GM21717 (cell line): ENCODE data around the gene MYO1D.
A peak's percentile ranks its signal among the peaks of the same experiment; 100 is the strongest.

ENCODE experiments used
- ATAC-seq: cut with Tn5 transposase; IDR thresholded peaks from one replicate; pipeline ENCODE4 v1.9.1; 2021; ENCODE audit warnings: mild to moderate bottlenecking, moderate library complexity; ENCODE audit not compliant: unreplicated experiment

The MYO1D gene

DNA sequence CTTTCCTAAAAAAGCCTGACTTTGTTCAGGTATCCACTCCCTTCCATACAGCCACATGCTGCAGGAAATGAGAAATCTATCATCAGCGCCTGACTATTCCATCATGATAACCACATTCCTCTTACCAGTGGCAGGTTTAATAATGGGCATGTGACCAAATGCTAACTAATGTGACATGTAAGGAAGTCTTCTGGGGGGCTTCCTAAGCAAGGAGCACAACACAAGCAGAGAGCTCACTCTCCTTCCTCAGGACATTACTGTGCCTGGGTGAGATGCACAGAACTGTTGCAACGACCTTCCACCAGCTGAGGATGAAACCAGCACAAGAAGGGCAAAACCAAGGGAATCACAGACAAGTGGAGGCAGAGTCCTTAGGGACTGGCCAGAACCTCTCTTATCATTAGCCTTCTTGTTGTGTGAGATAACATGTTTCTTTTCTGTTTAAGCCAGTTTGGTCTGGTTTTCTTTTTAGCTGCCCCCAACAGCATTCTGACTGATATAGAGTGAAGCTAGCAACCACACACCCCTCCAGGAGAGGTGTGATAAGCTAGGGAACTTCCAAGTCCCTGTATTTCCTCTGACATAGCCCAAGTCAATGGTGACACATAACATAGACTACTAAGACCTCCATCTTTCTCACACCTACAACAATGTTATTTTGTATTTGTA lies 16.9 kb downstream of the MYO1D start:
- ATAC-seq: no peak

DNA sequence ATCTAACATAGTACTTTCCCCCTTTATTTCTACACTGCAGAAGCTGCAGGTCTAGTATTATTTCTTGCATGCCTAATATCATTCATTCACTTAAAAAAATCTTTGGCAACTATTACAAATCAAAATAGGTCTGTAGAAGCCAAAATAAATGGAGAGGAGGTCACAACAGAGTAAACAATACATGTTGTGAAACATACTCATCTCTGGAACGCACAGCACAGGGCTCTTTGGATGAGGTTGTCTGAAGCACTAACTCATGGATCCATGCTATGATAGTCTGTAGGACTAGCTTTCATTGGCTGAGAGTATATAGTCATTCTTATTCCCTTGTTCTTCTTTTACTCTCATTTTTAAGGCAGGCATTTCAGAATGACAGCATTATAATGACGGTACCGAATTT lies 21.3 kb downstream of the MYO1D start:
- no peak for ATAC-seq

- ATAC-seq: no peak
Measured at GRCh38 chr17:32854832-32855389, 22.0 kb downstream of the MYO1D start.

- no peak for ATAC-seq
Measured at GRCh38 chr17:32854207-32854606, 22.7 kb downstream of the MYO1D start.

- no peak for ATAC-seq
Measured at GRCh38 chr17:32852811-32853210, 24.1 kb downstream of the MYO1D start.

GRCh38 chr17:32849879-32850278 lies 27.0 kb downstream of the MYO1D start:
- no peak for ATAC-seq

DNA sequence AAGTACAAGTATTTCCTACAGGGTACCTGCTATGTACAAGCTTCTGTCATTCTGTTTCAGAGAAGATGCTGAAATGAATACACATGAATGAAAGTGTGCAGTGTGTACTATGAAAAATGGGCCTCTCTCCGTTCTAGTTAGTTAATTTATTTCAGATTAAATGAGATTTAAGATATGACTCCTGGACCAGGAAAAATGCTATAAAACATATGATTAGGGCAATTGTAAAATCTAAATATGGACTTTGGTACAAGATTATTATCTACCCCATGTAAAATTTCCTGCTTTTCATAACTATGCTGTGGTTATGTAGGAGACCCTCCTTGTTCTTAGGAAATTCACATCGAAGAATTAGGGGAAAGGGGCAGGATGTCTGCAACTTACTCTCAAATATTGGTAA lies 28.9 kb downstream of the MYO1D start:
- ATAC-seq: no peak

DNA sequence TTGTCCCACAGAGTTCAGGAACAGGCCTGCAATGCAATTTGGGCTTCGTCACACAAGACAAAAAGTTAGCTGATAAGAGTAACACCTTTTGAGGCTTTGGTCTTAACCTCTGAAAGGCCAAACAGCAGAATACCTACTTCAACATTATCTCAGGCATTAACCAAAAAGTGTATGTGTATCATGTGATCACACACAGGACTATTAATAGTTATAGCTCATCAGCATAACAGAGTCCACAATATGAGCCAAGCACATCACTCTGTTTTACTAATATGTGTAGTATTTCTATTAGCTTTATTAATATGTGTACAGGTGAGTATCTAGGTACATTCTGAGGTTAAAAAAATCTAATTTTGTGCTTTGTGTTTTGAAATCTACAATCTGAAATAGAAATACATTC lies 30.8 kb downstream of the MYO1D start:
- ATAC-seq: no peak

DNA sequence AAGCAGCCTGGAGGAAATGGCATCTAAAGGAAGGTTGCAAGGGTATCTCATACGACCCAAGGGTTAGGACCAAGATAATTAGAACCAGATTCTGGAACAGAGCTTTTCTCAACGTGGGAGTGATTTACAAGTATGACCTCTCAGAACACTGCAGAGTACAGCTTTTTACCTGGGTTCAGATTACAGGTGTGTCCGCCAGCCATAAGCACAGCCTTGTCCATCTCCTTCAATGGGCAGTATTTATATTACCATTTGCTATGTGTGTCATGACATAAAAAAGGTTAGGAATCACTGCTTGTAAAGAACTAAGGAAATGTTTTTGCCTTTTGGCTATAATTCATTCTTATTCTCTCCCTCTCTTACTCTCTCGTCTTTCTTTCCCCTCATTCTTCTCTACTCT lies 36.7 kb downstream of the MYO1D start:
- no peak for ATAC-seq

DNA sequence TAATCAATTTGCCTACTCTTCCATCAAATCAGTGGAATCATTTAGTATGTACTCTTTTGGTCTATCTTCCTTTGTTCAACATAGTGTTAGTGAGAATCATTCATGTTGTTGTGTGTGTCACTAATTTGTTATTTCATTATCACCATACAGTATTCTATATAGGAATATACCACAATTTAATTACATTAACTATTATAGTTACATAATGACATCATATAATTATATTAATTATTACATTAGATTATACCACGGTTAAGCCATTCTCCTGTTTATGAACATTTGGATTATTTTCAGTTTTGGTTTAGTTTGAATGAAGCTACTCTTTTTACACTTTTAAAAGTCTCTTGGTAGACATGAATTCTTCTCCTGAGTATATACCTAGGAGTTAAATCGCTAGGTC lies 40.4 kb downstream of the MYO1D start:
- no peak for ATAC-seq

DNA sequence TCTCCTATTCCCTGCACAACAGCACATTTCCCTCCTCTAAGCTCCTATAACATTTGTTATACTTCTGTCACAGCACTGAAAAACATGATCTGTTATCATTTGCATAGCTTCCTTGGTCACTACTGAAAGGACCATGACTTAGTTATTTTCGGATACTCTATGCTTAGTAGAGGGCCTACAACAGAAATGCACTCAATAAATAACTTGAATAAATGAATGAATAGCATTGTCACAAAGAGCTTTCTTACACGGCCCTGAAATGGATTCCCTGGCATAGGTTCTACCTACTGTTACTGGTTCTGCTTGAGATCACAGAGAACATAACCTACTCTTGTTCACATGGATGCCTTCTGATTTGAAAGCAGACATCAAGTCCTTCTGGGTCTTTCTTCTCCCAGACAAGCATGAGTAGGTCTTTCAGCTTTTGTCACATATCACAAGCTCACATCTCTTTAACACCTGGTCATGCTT lies 41.6 kb downstream of the MYO1D start:
- ATAC-seq: peak; percentile 68

- no peak for ATAC-seq
Measured at GRCh38 chr17:32834104-32834503, 42.8 kb downstream of the MYO1D start.

GRCh38 chr17:32833526-32833925 lies 43.4 kb downstream of the MYO1D start:
- ATAC-seq: no peak

GRCh38 chr17:32833076-32833475 lies 43.8 kb downstream of the MYO1D start:
- ATAC-seq: no peak

- no peak for ATAC-seq
Measured at GRCh38 chr17:32831627-32832243, 45.2 kb downstream of the MYO1D start.

DNA sequence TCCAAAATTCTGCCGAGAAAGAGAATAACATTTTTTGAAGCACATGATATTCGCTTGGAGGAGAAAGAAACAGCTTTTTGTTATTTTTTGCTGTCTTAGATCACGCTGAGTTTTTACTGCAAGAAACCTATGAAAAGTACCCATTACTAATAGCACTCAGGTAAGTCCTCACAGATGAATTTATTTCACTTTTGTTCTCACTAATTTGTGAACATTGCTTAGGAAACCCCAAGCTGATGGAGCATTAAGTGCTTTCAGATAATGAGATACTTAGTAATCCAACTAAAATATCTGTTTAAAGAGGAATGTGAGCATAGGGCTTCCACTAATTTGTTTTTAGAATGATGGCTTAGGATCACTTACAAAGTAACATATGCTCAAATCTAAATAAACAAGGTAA lies 45.7 kb downstream of the MYO1D start:
- ATAC-seq: no peak

- ATAC-seq: peak; percentile 8
Measured at GRCh38 chr17:32828822-32829221, 48.1 kb downstream of the MYO1D start.

- no peak for ATAC-seq
Measured at GRCh38 chr17:32827227-32827626, 49.7 kb downstream of the MYO1D start.

- no peak for ATAC-seq
Measured at GRCh38 chr17:32826076-32826475, 50.8 kb downstream of the MYO1D start.

DNA sequence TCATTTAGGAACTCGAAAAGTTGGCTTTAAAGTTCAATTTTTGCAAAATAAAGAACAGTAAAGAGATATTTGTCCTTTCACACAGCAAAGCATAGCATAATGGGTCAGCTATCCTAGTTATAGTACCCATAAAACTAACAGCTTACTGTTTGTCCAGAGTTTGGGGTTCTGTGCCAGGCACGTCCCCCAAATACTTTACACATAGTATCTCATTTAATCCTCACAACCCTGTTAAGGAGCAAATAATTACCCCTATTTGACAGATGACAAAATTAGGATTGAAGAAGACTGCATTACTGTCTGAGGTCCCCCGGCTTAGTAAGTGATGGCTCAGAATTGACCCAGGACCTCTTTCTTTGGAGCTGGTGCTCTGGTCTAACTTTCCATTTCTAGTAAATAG lies 52.6 kb downstream of the MYO1D start:
- ATAC-seq: no peak

DNA sequence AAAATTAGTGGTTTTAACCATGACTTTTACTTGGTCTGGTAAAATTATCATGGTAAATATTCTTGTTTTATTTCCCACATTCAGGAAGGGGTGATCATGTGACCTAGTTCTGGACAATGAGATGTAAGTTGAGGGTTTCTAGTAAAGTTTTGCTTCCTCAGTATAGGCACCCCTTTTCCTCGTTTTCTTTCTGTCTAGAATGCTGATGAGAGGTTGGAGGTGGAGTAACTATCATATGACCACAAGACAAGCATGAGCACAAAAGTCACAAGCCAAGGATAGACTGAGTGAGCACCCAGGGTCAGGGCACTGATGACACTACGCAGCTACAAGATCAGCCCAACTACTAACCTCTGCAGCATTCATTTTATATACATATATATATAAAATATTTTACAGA lies 53.9 kb downstream of the MYO1D start:
- no peak for ATAC-seq
